NCI-H446 (cell line): ENCODE measurements around the gene TMEM131L.

Experiments used
- DNase-seq, 2 experiments: peaks; one replicate each; lab custom pipeline; 2025; lab: John Stamatoyannopoulos, UW

TMEM131L gene

GRCh38 chr4:153523164-153523796 lies 57.1 kb downstream of the TMEM131L start:
- no peak for DNase-seq

- DNase-seq: no peak
These were observed 57.8 kb downstream of the TMEM131L start for GRCh38 chr4:153523941-153524386.

- DNase-seq: no peak
These were observed 58.5 kb downstream of the TMEM131L start for GRCh38 chr4:153524682-153525081.

GRCh38 chr4:153527690-153528089 lies 61.5 kb downstream of the TMEM131L start:
- DNase-seq: no peak

- no peak for DNase-seq
These were observed 62.7 kb downstream of the TMEM131L start for GRCh38 chr4:153528705-153529485.

- DNase-seq: no peak
These were observed 63.5 kb downstream of the TMEM131L start for GRCh38 chr4:153529646-153530045.

GRCh38 chr4:153530284-153530999 lies 64.3 kb downstream of the TMEM131L start:
- no peak for DNase-seq

- DNase-seq: no peak
These were observed 64.8 kb downstream of the TMEM131L start for GRCh38 chr4:153531000-153531358.

GRCh38 chr4:153531976-153532626 lies 65.9 kb downstream of the TMEM131L start:
- peak in 1 of 2 experiments; percentile 18 for DNase-seq

- DNase-seq: no peak
These were observed 66.5 kb downstream of the TMEM131L start for GRCh38 chr4:153532636-153533035.

GRCh38 chr4:153533387-153533786 lies 67.2 kb downstream of the TMEM131L start:
- DNase-seq: no peak

GRCh38 chr4:153534792-153535629 lies 68.9 kb downstream of the TMEM131L start:
- DNase-seq: no peak

- no peak for DNase-seq
These were observed 69.8 kb downstream of the TMEM131L start for GRCh38 chr4:153535772-153536513.

- no peak for DNase-seq
These were observed 71.4 kb downstream of the TMEM131L start for GRCh38 chr4:153537493-153537960.

- peak in 1 of 2 experiments; percentile 35 for DNase-seq
These were observed 72.6 kb downstream of the TMEM131L start for GRCh38 chr4:153538487-153539357.

GRCh38 chr4:153539422-153539821 lies 73.3 kb downstream of the TMEM131L start:
- DNase-seq: no peak

- DNase-seq: no peak
These were observed 75.4 kb downstream of the TMEM131L start for GRCh38 chr4:153541456-153542096.

- DNase-seq: no peak
These were observed 76.0 kb downstream of the TMEM131L start for GRCh38 chr4:153542131-153542530.

GRCh38 chr4:153542834-153543233 lies 76.7 kb downstream of the TMEM131L start:
- no peak for DNase-seq
